A673 (cell line): ENCODE measurements around the gene KDM1A.

Experiments used
- EZH2 ChIP-seq: fragments of 200-600 bp; sonication (generic); IDR thresholded peaks from 2 replicates; pipeline ENCODE4 v1.6.1; 2017; ENCODE audit warnings: borderline replicate concordance, low read depth, mild to moderate bottlenecking, mixed read lengths, antibody characterized with exemption, low read length; ENCODE audit not compliant: poor library complexity, severe bottlenecking
- TF ChIP-seq, protein P1 (sequence below): fragments of 300-800, 200-600 bp; sonication (generic); conservative IDR thresholded peaks from 2 replicates; pipeline ENCODE4 v1.5.1; 2017; ENCODE audit warnings: low read depth, mild to moderate bottlenecking, antibody characterized with exemption, low read length, moderate library complexity, mixed read lengths

DNA sequence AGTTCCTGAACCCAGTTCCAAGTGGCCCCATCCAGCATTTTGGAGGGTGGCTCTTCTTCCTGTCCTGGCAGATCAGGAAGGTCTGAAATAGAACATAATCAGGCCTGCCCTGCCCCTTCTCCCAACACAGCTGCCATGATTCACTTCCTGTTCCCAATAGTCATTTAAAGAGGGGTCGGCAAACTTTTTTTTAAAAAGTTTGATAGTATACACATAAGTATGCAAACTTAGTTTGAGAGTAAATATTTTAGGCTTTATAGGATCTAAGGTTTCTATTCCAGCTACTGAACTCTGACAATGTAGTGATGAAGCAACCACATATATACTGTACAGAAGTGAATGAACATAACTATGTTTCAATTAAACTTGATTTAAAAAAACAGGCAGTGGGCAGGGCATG is 83.0 kb downstream of the KDM1A start:
- TF ChIP-seq, protein P1, sequence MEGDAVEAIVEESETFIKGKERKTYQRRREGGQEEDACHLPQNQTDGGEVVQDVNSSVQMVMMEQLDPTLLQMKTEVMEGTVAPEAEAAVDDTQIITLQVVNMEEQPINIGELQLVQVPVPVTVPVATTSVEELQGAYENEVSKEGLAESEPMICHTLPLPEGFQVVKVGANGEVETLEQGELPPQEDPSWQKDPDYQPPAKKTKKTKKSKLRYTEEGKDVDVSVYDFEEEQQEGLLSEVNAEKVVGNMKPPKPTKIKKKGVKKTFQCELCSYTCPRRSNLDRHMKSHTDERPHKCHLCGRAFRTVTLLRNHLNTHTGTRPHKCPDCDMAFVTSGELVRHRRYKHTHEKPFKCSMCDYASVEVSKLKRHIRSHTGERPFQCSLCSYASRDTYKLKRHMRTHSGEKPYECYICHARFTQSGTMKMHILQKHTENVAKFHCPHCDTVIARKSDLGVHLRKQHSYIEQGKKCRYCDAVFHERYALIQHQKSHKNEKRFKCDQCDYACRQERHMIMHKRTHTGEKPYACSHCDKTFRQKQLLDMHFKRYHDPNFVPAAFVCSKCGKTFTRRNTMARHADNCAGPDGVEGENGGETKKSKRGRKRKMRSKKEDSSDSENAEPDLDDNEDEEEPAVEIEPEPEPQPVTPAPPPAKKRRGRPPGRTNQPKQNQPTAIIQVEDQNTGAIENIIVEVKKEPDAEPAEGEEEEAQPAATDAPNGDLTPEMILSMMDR, result no peak
- no peak for TF ChIP-seq EZH2
